ENCODE results near the gene SPATA24. TPM values are rescaled to one million over a fixed set of nuclear protein-coding genes. Genes with fewer than 3 reads are reported as not detected.

SPATA24 gene
- total RNA-seq, 1 experiment from 2014 or later, result 13.0 TPM

- Histone ChIP-seq H2AFZ (ENCODE audit: low read length) (no peak overlapping the region), H2BK5ac (ENCODE audit: insufficient read length, low read length) (no peak overlapping the region), H2AK5ac (ENCODE audit: insufficient read length, low read length) (no peak overlapping the region), H2BK20ac (ENCODE audit: low read depth, low read length, poor library complexity, severe bottlenecking) (no peak overlapping the region), H2BK15ac (ENCODE audit: low read depth, low read length) (no peak overlapping the region), H3T11ph (ENCODE audit: low read length) (no peak overlapping the region), H3K18ac (ENCODE audit: insufficient read length, low read depth, low read length) (no peak overlapping the region), H3K79me1 (ENCODE audit: insufficient read depth, low read depth, low read length, poor library complexity, severe bottlenecking) (no peaks in the 10 kb centered on the region), H3K4ac (ENCODE audit: low read depth, low read length) (no peak overlapping the region), H3K9me3 (ENCODE audit: control insufficient read depth, low read depth, low read length) (no peaks in the 10 kb centered on the region), H3K23ac (ENCODE audit: insufficient read length, low read depth, low read length) (no peak overlapping the region), H4K91ac (ENCODE audit: insufficient read length, low read depth, low read length) (no peak overlapping the region), H3K14ac (ENCODE audit: insufficient read depth, low read length) (no peak overlapping the region), H2BK12ac (ENCODE audit: insufficient read length, low read depth, low read length) (no peak overlapping the region), H3K56ac (ENCODE audit: insufficient read length, low read depth, low read length) (no peak overlapping the region), H3K23me2 (ENCODE audit: insufficient read length, low read depth, low read length, poor library complexity, severe bottlenecking) (no peaks in the 10 kb centered on the region), H3K9ac (ENCODE audit: extremely low read depth, insufficient read length, low read length) (no peak overlapping the region), H3K27ac (ENCODE audit: insufficient read length, low read depth, low read length) (no peak overlapping the region), H3K79me2 (ENCODE audit: insufficient read depth, low read length) (no peaks in the 10 kb centered on the region), H4K5ac (ENCODE audit: insufficient read length, low read depth, low read length) (no peak overlapping the region), H4K20me1 (ENCODE audit: control insufficient read depth, insufficient read depth, insufficient read length) (no peaks in the 10 kb centered on the region), H2BK120ac (ENCODE audit: low read depth, low read length, poor library complexity, severe bottlenecking) (no peak overlapping the region), H3K4me2 (ENCODE audit: insufficient read depth, insufficient read length, low read length) (no peak overlapping the region), H3K27me3 (ENCODE audit: insufficient read depth, low read length) (no peaks in the 10 kb centered on the region), H3K4me1 (ENCODE audit: insufficient read depth, low read length) (no peaks in the 10 kb centered on the region), H4K8ac (replicated peaks; ENCODE audit: insufficient read length, low read depth, low read length) (no peak overlapping the region)
- no peaks in the 10 kb centered on the region for H3K27me3 Mint-ChIP-seq (ENCODE audit: low read depth)
- TF ChIP-seq, protein P1, sequence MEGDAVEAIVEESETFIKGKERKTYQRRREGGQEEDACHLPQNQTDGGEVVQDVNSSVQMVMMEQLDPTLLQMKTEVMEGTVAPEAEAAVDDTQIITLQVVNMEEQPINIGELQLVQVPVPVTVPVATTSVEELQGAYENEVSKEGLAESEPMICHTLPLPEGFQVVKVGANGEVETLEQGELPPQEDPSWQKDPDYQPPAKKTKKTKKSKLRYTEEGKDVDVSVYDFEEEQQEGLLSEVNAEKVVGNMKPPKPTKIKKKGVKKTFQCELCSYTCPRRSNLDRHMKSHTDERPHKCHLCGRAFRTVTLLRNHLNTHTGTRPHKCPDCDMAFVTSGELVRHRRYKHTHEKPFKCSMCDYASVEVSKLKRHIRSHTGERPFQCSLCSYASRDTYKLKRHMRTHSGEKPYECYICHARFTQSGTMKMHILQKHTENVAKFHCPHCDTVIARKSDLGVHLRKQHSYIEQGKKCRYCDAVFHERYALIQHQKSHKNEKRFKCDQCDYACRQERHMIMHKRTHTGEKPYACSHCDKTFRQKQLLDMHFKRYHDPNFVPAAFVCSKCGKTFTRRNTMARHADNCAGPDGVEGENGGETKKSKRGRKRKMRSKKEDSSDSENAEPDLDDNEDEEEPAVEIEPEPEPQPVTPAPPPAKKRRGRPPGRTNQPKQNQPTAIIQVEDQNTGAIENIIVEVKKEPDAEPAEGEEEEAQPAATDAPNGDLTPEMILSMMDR (conservative IDR thresholded peaks at IDR 0.05), result no peak
- no peaks in the 10 kb centered on the region for H3K9me3 Mint-ChIP-seq
- peaks cover 0 to 4% of the 10 kb centered on the region in 2 experiments; a peak in 1 of 4 replicates for H3K4me1 Mint-ChIP-seq
- no peak overlapping the region; a peak in 1 of 7 replicates for H3K27ac Mint-ChIP-seq
- peaks cover 5 to 63% (median 51%) of the 10 kb centered on the region in 3 experiments for H3K36me3 Mint-ChIP-seq (ENCODE audit: insufficient read depth in 1 of 3, low read depth in 3 of 3)
- no peak for DNase-seq
- no peak overlapping the region for H3K4me3 Mint-ChIP-seq
- no CpG with 5 or more reads among the region's 5 CpGs for WGBS (ENCODE audit: extremely low coverage, insufficient read length, low lambda C conversion rate)
Measured at GRCh38 chr5:139425497-139425896, 21.6 kb upstream of the SPATA24 start.
